K562 (cell line): ENCODE measurements around the gene MCCD1. TPM values are rescaled to one million over a fixed set of nuclear protein-coding genes. Genes with fewer than 3 reads are reported as not detected.

Experiments used
- ELK1 ChIP-seq: sonication (generic); formaldehyde crosslinking; IDR thresholded peaks from 2 replicates; pipeline ENCODE4 v1.8.1; 2022; ENCODE audit warnings: missing genetic modification reagents
- GABPB1 ChIP-seq: sonication (generic); formaldehyde crosslinking; IDR thresholded peaks from 2 replicates; pipeline ENCODE4 v1.8.0; 2022; ENCODE audit warnings: mild to moderate bottlenecking, missing genetic modification reagents
- GMEB1 ChIP-seq: fragments of 250-450 bp; sonication (Bioruptor Pico); IDR thresholded peaks from 2 replicates; pipeline ENCODE4 v1.4.0; 2020; ENCODE audit warnings: mild to moderate bottlenecking
- ILF3 ChIP-seq: fragments of 450-650 bp; IDR thresholded peaks from 2 replicates; pipeline ENCODE4 v1.6.1; 2018; ENCODE audit warnings: antibody characterized with exemption, mild to moderate bottlenecking, moderate library complexity, borderline replicate concordance
- PBX2 ChIP-seq, 2 experiments: IDR thresholded peaks in 1 of 2; conservative IDR thresholded peaks in 1 of 2; 2 replicates each; pipeline ENCODE4 v1.6.1; 2016; ENCODE audit warnings: low read depth in 2 of 2, mild to moderate bottlenecking in 1 of 2, missing compliant biosample characterization in 1 of 2, missing genetic modification characterization in 1 of 2, moderate library complexity in 1 of 2
- PYGO2 ChIP-seq: fragments of 450-650 bp; IDR thresholded peaks from 2 replicates; pipeline ENCODE4 v1.6.1; 2016; ENCODE audit warnings: mild to moderate bottlenecking, missing genetic modification characterization, moderate library complexity, missing compliant biosample characterization
- ZFP36 ChIP-seq: fragments of 150-350 bp; IDR thresholded peaks from 2 replicates; pipeline ENCODE4 v1.6.1; 2018; ENCODE audit warnings: low read length, low read depth; ENCODE audit not compliant: partially characterized antibody
- ZNF253 ChIP-seq: fragments of 250-450 bp; sonication (Bioruptor Pico); conservative IDR thresholded peaks from 2 replicates; pipeline ENCODE4 v1.6.1; 2021; ENCODE audit warnings: mild to moderate bottlenecking
- ZNF395 ChIP-seq: fragments of 200-800 bp; sonication (Bioruptor generic); IDR thresholded peaks from 2 replicates; pipeline ENCODE4 v1.6.1; 2017; ENCODE audit warnings: missing genetic modification characterization, missing compliant biosample characterization
- ZNF668 ChIP-seq: fragments of 250-450 bp; sonication (Bioruptor Pico); IDR thresholded peaks from 2 replicates; pipeline ENCODE4 v1.8.0; 2022; ENCODE audit warnings: mild to moderate bottlenecking, inconsistent platforms
- ZNF696 ChIP-seq: fragments of 250-450 bp; sonication (Bioruptor Pico); conservative IDR thresholded peaks from 2 replicates; pipeline ENCODE4 v1.4.0; 2020; ENCODE audit warnings: mild to moderate bottlenecking, moderate library complexity
- ZNF79 ChIP-seq: fragments of 250-450 bp; sonication (Bioruptor Pico); IDR thresholded peaks from 2 replicates; pipeline ENCODE4 v1.4.0; 2020; ENCODE audit warnings: low read depth, mild to moderate bottlenecking, moderate library complexity
- polyA plus RNA-seq, 8 experiments: library from polyadenylated mRNA; depleted of rRNA in 4 of 8; stranded (reverse) in 5 of 8; unstranded in 3 of 8; fragments of >200 nt; fragmentation: Nextera tagmentation in 2 of 8; fragmentation: Illumina TruSeq in 1 of 8; extraction: Ambion mirVana in 2 of 8; extraction: Trizol in 1 of 8; gene quantifications; 2 replicates each; pipeline versions ENCODE4 v1.2.1 to v1.2.3, GENCODE V29; 2011 to 2014; ENCODE audit warnings: inconsistent platforms in 1 of 8, missing spikeins in 1 of 8
- total RNA-seq, 7 experiments: library from RNA; depleted of rRNA in 6 of 7; stranded (reverse); fragments of >200 nt in 6 of 7; fragmentation: Illumina TruSeq in 2 of 7; extraction: Trizol in 2 of 7; gene quantifications; 2 replicates each; pipeline versions ENCODE4 v1.2.1 to v1.2.3, GENCODE V29; 2011 to 2021; ENCODE audit warnings: low replicate concordance in 1 of 7
- TF ChIP-seq, protein P1 (sequence below): IDR thresholded peaks from 2 replicates; pipeline ENCODE4 v1.6.1; 2014; ENCODE audit warnings: antibody characterized with exemption

MCCD1 gene
- total and polyA plus RNA-seq, 9 of the 15 experiments (the other 6 are each of a cell fraction or from before 2014, with no cell fraction given), result not detected

- TF ChIP-seq ZNF253 (CRISPR knock-in tag) (no peak), GMEB1 (CRISPR knock-in tag) (peak; percentile 35; the same call in 1 of the 2 replicates), PYGO2 (tag) (no peak), ZNF696 (CRISPR knock-in tag) (no peak), ZNF668 (CRISPR knock-in tag) (no peak), PBX2 (CRISPR knock-in tag; IDR thresholded peaks at IDR 0.05; ENCODE audit: low read depth) (no peak), PBX2 (tag; conservative IDR thresholded peaks at IDR 0.05; ENCODE audit: low read depth) (no peak), ZFP36 (no peak), ELK1 (0 out of 2 replicates have a peak, but pooled peaks have one; percentile 62), ZNF79 (0 out of 2 replicates have a peak, but pooled peaks have one; percentile 32), ILF3 (no peak), GABPB1 (CRISPR knock-in tag) (peak; percentile 97), ZNF395 (CRISPR knock-in tag) (peak; percentile 97)
- TF ChIP-seq, protein P1, sequence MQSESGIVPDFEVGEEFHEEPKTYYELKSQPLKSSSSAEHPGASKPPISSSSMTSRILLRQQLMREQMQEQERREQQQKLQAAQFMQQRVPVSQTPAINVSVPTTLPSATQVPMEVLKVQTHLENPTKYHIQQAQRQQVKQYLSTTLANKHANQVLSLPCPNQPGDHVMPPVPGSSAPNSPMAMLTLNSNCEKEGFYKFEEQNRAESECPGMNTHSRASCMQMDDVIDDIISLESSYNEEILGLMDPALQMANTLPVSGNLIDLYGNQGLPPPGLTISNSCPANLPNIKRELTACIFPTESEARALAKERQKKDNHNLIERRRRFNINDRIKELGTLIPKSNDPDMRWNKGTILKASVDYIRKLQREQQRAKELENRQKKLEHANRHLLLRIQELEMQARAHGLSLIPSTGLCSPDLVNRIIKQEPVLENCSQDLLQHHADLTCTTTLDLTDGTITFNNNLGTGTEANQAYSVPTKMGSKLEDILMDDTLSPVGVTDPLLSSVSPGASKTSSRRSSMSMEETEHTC, result no peak
Measured at GRCh38 chr6:31541658-31542521, 13.1 kb downstream of the MCCD1 start, which contains the start of gene DDX39B (continued).
